Measurements from ENCODE around the gene ATP8A1. TPM values are rescaled to one million over a fixed set of nuclear protein-coding genes. Genes with fewer than 3 reads are reported as not detected.

ATP8A1 gene
- total and polyA plus RNA-seq, 4 donors, result 0.65 to 15.9 (median 5.9) TPM

DNA sequence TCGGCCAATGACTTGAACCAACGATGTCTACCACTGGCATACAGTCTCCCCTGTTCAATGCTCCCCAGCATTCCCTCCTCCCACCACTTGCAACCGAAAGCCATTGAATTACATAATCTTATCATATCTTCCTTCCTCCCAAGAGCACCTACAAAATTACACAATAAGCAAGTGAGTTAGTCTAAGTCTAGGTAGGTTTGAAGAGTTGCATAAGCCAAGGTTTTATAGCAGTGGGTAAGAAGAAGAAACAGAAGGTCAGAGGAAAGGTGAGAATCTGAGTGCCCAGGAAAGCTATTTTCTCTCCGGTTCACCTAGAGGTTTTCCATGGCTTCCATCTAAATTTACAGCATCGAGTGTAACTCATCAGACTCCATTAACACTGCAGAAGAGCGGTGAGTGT lies 40.3 kb downstream of the ATP8A1 start:
- DNase-seq (ENCODE audit: low spot score), result no peak
- Histone ChIP-seq H3K27me3 (ENCODE audit: control insufficient read depth in 4 of 4, insufficient read depth in 4 of 4, low read length in 3 of 4) (no peaks in the 10 kb centered on the region), H3K27ac (ENCODE audit: low read depth in 1 of 2, low read length in 2 of 2) (no peak overlapping the region), H3K36me3 (ENCODE audit: control insufficient read depth in 4 of 4, insufficient read depth in 3 of 4, low read depth in 1 of 4, low read length in 3 of 4) (no peaks in the 10 kb centered on the region), H3K9me3 (ENCODE audit: control insufficient read depth in 4 of 4, low read length in 3 of 4) (no peaks in the 10 kb centered on the region), H3K9ac (ENCODE audit: low read depth in 1 of 2, low read length in 2 of 2) (no peak overlapping the region), H3K4me3 (ENCODE audit: low read depth in 1 of 3, low read length in 3 of 3) (no peak overlapping the region), H3K4me1 (ENCODE audit: control insufficient read depth in 4 of 4, insufficient read depth in 4 of 4, low read length in 3 of 4) (no peaks in the 10 kb centered on the region)
- WGBS, result 93% methylated on average over 6 of the region's 6 CpGs
- TF ChIP-seq GABPA (IDR thresholded peaks at IDR 0.05 in 1 of 2, conservative IDR thresholded peaks at IDR 0.05 in 1 of 2) (no peak), EGR1 (IDR thresholded peaks at IDR 0.05; ENCODE audit: low read depth in 2 of 2) (no peak), FOXA1 (IDR thresholded peaks at IDR 0.05) (no peak), JUND (IDR thresholded peaks at IDR 0.05) (no peak), HNF4G (IDR thresholded peaks at IDR 0.05) (no peak), FOXA2 (IDR thresholded peaks at IDR 0.05) (no peak), TAF1 (conservative IDR thresholded peaks at IDR 0.05) (no peak), RAD21 (IDR thresholded peaks at IDR 0.05) (no peak), SP1 (IDR thresholded peaks at IDR 0.05) (no peak), YY1 (IDR thresholded peaks at IDR 0.05) (no peak), HNF4A (conservative IDR thresholded peaks at IDR 0.05) (no peak)
- TF ChIP-seq, protein P1, sequence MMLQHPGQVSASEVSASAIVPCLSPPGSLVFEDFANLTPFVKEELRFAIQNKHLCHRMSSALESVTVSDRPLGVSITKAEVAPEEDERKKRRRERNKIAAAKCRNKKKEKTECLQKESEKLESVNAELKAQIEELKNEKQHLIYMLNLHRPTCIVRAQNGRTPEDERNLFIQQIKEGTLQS (IDR thresholded peaks at IDR 0.05), result no peak
- TF ChIP-seq, protein P2, sequence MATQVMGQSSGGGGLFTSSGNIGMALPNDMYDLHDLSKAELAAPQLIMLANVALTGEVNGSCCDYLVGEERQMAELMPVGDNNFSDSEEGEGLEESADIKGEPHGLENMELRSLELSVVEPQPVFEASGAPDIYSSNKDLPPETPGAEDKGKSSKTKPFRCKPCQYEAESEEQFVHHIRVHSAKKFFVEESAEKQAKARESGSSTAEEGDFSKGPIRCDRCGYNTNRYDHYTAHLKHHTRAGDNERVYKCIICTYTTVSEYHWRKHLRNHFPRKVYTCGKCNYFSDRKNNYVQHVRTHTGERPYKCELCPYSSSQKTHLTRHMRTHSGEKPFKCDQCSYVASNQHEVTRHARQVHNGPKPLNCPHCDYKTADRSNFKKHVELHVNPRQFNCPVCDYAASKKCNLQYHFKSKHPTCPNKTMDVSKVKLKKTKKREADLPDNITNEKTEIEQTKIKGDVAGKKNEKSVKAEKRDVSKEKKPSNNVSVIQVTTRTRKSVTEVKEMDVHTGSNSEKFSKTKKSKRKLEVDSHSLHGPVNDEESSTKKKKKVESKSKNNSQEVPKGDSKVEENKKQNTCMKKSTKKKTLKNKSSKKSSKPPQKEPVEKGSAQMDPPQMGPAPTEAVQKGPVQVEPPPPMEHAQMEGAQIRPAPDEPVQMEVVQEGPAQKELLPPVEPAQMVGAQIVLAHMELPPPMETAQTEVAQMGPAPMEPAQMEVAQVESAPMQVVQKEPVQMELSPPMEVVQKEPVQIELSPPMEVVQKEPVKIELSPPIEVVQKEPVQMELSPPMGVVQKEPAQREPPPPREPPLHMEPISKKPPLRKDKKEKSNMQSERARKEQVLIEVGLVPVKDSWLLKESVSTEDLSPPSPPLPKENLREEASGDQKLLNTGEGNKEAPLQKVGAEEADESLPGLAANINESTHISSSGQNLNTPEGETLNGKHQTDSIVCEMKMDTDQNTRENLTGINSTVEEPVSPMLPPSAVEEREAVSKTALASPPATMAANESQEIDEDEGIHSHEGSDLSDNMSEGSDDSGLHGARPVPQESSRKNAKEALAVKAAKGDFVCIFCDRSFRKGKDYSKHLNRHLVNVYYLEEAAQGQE (IDR thresholded peaks at IDR 0.05), result no peak
- TF ChIP-seq, protein P3, sequence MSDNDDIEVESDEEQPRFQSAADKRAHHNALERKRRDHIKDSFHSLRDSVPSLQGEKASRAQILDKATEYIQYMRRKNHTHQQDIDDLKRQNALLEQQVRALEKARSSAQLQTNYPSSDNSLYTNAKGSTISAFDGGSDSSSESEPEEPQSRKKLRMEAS (IDR thresholded peaks at IDR 0.05), result no peak
- TF ChIP-seq, protein P4, sequence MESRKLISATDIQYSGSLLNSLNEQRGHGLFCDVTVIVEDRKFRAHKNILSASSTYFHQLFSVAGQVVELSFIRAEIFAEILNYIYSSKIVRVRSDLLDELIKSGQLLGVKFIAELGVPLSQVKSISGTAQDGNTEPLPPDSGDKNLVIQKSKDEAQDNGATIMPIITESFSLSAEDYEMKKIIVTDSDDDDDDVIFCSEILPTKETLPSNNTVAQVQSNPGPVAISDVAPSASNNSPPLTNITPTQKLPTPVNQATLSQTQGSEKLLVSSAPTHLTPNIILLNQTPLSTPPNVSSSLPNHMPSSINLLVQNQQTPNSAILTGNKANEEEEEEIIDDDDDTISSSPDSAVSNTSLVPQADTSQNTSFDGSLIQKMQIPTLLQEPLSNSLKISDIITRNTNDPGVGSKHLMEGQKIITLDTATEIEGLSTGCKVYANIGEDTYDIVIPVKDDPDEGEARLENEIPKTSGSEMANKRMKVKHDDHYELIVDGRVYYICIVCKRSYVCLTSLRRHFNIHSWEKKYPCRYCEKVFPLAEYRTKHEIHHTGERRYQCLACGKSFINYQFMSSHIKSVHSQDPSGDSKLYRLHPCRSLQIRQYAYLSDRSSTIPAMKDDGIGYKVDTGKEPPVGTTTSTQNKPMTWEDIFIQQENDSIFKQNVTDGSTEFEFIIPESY (IDR thresholded peaks at IDR 0.05), result no peak
- TF ChIP-seq, protein P5, sequence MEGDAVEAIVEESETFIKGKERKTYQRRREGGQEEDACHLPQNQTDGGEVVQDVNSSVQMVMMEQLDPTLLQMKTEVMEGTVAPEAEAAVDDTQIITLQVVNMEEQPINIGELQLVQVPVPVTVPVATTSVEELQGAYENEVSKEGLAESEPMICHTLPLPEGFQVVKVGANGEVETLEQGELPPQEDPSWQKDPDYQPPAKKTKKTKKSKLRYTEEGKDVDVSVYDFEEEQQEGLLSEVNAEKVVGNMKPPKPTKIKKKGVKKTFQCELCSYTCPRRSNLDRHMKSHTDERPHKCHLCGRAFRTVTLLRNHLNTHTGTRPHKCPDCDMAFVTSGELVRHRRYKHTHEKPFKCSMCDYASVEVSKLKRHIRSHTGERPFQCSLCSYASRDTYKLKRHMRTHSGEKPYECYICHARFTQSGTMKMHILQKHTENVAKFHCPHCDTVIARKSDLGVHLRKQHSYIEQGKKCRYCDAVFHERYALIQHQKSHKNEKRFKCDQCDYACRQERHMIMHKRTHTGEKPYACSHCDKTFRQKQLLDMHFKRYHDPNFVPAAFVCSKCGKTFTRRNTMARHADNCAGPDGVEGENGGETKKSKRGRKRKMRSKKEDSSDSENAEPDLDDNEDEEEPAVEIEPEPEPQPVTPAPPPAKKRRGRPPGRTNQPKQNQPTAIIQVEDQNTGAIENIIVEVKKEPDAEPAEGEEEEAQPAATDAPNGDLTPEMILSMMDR (IDR thresholded peaks at IDR 0.05; ENCODE audit: low read depth, low read length, missing input control), result no peak
